GM12891 (cell line): ENCODE results near the gene GOLT1A.

ENCODE experiments used
- PAX5 ChIP-seq: IDR thresholded peaks from 2 replicates; pipeline ENCODE4 v1.6.1; 2011; ENCODE audit warnings: low read length, moderate library complexity, mild to moderate bottlenecking; ENCODE audit not compliant: insufficient read depth, severe bottlenecking
- POLR2A ChIP-seq: IDR thresholded peaks from 2 replicates; pipeline ENCODE4 v1.6.1; 2011; ENCODE audit warnings: low read depth, low read length, control low read depth
- POLR2AphosphoS5 ChIP-seq: IDR thresholded peaks from 2 replicates; pipeline ENCODE4 v1.6.1; 2011; ENCODE audit warnings: low read depth, low read length, control low read depth
- POU2F2 ChIP-seq: IDR thresholded peaks from 2 replicates; pipeline ENCODE4 v1.6.1; 2011; ENCODE audit warnings: low read depth, mild to moderate bottlenecking, control low read depth, low read length, moderate library complexity
- SPI1 ChIP-seq: IDR thresholded peaks from 2 replicates; pipeline ENCODE4 v1.6.1; 2011; ENCODE audit warnings: low read depth, low read length, control low read depth
- TAF1 ChIP-seq: IDR thresholded peaks from 2 replicates; pipeline ENCODE4 v1.6.1; 2011; ENCODE audit warnings: low read depth, low read length, control low read depth

DNA sequence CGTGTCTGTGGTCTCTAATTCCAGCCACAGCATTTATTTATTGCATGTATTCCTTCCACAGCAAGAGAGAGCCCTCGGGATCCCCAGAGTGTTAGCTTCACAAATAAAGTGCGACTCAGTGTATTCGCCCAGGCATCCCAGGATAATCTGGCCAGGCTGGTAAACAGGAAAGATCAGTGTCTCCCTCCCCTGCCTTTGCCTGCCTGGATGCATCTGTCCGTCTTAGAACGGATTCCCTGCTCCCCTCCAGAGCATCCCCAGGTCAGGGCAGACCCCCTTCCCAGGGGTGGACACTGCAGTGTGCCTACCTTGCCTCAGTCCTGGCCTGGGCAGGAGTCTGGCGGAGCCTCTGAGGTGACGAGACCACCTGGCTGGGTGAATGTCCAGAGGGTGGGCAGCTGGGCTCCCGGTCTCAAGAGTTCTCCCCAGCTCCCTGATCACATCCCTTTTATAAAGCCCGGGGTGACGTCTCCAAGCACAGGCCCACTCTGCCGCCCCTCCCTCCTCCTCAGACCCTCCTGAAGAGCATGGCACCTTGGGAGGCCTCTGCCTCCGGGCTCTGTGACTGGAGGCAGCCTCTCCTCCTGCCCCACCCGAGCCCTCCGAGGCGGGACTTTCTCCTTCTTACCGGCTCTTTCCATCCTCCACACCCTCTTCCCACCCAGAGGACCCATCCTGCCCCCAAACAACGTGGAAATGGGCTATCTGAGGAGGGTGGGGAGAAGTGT lies 17.6 kb downstream of the GOLT1A start, which contains the start of gene KISS1:
- no peak for TF ChIP-seq POLR2A
- TF ChIP-seq POLR2AphosphoS5, result no peak
- TF ChIP-seq PAX5, result no peak
- no peak for TF ChIP-seq SPI1
- no peak for TF ChIP-seq TAF1
- TF ChIP-seq POU2F2, result no peak
